Ishikawa (cell line): ENCODE measurements around the gene COL18A1.

Experiments
- CEBPB ChIP-seq: IDR thresholded peaks from 2 replicates; pipeline ENCODE4 v1.6.1; 2012
- CREB1 ChIP-seq: IDR thresholded peaks from 2 replicates; pipeline ENCODE4 v1.6.1; 2012; ENCODE audit warnings: low read depth
- EP300 ChIP-seq: IDR thresholded peaks from 2 replicates; pipeline ENCODE4 v1.6.1; 2012; ENCODE audit warnings: borderline replicate concordance
- RAD21 ChIP-seq: IDR thresholded peaks from 2 replicates; pipeline ENCODE4 v1.6.1; 2012; ENCODE audit warnings: low read depth
- TAF1 ChIP-seq: IDR thresholded peaks from 2 replicates; pipeline ENCODE4 v1.6.1; 2012; ENCODE audit warnings: low read depth, mild to moderate bottlenecking
- TF ChIP-seq, protein P1 (sequence below): IDR thresholded peaks from 2 replicates; pipeline ENCODE4 v1.6.1; 2012
- TF ChIP-seq, protein P2 (sequence below): IDR thresholded peaks from 2 replicates; pipeline ENCODE4 v1.6.1; 2012
- TF ChIP-seq, protein P3 (sequence below): IDR thresholded peaks from 2 replicates; pipeline ENCODE4 v1.6.1; 2012; ENCODE audit warnings: low read depth, mild to moderate bottlenecking

DNA sequence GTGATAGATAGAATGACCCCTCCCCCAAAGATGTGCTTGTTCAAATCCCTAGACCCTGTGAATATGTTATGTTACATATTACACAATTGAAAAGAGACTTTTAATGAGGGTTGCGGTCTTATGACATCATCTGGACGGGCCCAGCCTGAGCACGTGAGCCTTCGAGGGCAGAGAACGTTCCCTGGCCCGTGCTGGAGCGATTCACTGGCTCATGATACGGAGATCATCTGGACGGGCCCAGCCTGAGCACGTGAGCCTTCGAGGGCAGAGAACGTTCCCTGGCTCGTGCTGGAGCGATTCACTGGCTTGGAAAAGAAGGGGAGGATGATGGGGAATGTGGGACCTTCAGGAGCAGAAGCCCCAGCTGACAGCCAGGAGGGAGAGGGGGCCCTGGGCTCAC lies 34.4 kb upstream of the COL18A1 start:
- TF ChIP-seq TAF1 = no peak
- TF ChIP-seq CEBPB = no peak
- TF ChIP-seq, protein P1, sequence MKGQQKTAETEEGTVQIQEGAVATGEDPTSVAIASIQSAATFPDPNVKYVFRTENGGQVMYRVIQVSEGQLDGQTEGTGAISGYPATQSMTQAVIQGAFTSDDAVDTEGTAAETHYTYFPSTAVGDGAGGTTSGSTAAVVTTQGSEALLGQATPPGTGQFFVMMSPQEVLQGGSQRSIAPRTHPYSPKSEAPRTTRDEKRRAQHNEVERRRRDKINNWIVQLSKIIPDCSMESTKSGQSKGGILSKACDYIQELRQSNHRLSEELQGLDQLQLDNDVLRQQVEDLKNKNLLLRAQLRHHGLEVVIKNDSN = no peak
- TF ChIP-seq CREB1 = no peak
- no peak for TF ChIP-seq RAD21
- TF ChIP-seq, protein P2, sequence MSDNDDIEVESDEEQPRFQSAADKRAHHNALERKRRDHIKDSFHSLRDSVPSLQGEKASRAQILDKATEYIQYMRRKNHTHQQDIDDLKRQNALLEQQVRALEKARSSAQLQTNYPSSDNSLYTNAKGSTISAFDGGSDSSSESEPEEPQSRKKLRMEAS = no peak
- TF ChIP-seq EP300 = no peak
- TF ChIP-seq, protein P3, sequence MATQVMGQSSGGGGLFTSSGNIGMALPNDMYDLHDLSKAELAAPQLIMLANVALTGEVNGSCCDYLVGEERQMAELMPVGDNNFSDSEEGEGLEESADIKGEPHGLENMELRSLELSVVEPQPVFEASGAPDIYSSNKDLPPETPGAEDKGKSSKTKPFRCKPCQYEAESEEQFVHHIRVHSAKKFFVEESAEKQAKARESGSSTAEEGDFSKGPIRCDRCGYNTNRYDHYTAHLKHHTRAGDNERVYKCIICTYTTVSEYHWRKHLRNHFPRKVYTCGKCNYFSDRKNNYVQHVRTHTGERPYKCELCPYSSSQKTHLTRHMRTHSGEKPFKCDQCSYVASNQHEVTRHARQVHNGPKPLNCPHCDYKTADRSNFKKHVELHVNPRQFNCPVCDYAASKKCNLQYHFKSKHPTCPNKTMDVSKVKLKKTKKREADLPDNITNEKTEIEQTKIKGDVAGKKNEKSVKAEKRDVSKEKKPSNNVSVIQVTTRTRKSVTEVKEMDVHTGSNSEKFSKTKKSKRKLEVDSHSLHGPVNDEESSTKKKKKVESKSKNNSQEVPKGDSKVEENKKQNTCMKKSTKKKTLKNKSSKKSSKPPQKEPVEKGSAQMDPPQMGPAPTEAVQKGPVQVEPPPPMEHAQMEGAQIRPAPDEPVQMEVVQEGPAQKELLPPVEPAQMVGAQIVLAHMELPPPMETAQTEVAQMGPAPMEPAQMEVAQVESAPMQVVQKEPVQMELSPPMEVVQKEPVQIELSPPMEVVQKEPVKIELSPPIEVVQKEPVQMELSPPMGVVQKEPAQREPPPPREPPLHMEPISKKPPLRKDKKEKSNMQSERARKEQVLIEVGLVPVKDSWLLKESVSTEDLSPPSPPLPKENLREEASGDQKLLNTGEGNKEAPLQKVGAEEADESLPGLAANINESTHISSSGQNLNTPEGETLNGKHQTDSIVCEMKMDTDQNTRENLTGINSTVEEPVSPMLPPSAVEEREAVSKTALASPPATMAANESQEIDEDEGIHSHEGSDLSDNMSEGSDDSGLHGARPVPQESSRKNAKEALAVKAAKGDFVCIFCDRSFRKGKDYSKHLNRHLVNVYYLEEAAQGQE = no peak
